MG63 (cell line): ENCODE results near the gene PDZD2. TPM values are rescaled to one million over a fixed set of nuclear protein-coding genes. Genes with fewer than 3 reads are reported as not detected.

Source experiments
- DNase-seq: peaks from one replicate; pipeline ENCODE4 v3.0.0-alpha.2; 2020
- H3K27me3 ChIP-seq: fragments of 250-450 bp; sonication (Bioruptor Pico); 2 replicates; pipeline ENCODE4 v1.5.1; 2020; ENCODE audit warnings: mild to moderate bottlenecking, moderate library complexity
- H3K36me3 ChIP-seq: fragments of 250-450 bp; sonication (Bioruptor Pico); 2 replicates; pipeline ENCODE4 v1.5.1; 2020; ENCODE audit warnings: mild to moderate bottlenecking, moderate library complexity
- H3K4me3 ChIP-seq: fragments of 250-450 bp; sonication (Bioruptor Pico); 2 replicates; pipeline ENCODE4 v1.5.1; 2020; ENCODE audit warnings: mild to moderate bottlenecking, moderate library complexity
- H3K9me3 ChIP-seq: fragments of 250-450 bp; sonication (Bioruptor Pico); 2 replicates; pipeline ENCODE4 v1.5.1; 2020; ENCODE audit warnings: mild to moderate bottlenecking, moderate library complexity
- total RNA-seq: library from RNA; depleted of rRNA; stranded (reverse); fragments of >200 nt; shearing (Covaris generic); gene quantifications from 2 replicates; pipeline ENCODE4 v1.2.3, GENCODE V29; 2014; ENCODE audit warnings: low replicate concordance

The PDZD2 gene
- total RNA-seq, 1 experiment from 2014 or later, result 0.13 TPM

DNA sequence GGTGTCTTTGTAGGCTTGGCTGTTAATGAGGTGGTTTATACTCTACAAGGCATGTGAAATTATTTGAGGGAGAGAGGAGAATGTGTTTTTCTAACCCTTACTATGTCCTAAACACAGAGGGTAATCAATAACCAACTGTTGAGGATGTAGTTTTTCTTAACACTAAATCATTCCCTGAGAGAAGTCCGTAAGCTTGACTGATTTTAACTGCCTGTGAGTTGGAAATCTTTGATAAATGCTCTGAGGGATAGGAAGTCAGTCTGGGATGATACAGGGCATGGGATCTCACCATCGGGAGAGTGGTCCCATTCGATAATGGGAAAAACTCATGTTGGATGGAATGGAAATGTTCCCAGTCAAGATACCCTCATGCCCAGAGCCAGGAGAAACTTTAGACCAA lies 249.6 kb downstream of the PDZD2 start:
- H3K4me3 ChIP-seq, result no peak overlapping the region
- no peaks in the 10 kb centered on the region for H3K9me3 ChIP-seq
- no peaks in the 10 kb centered on the region for H3K27me3 ChIP-seq
- DNase-seq, result no peak
- no peaks in the 10 kb centered on the region for H3K36me3 ChIP-seq

DNA sequence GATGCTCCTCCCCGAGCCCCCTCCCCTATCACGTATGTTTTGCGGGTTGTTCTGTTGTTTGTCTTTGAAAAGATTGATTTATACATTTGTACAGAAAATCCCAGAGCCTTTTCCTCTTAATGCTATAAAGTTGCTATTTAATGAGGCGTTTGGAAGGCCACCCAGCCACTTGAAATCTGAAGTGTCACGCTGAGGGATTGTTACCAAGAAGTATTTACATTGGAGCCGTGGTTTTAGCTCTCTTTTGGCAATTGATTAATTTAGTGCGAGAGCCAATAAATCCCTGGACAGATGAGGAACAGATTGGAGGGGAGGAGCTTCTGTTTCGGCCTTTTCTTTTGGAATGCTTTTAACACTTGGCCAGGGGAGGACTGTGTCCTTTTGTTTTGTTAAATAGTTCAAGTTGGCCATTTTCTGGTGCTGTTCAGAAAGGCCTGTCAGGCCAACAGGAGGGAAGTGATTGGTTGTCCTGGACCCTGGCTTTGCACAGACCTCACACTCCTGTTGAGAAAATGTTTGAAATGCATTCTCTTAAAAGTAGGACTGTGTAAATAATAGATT lies 250.2 kb downstream of the PDZD2 start:
- no peak for DNase-seq
- H3K9me3 ChIP-seq, result no peaks in the 10 kb centered on the region

DNA sequence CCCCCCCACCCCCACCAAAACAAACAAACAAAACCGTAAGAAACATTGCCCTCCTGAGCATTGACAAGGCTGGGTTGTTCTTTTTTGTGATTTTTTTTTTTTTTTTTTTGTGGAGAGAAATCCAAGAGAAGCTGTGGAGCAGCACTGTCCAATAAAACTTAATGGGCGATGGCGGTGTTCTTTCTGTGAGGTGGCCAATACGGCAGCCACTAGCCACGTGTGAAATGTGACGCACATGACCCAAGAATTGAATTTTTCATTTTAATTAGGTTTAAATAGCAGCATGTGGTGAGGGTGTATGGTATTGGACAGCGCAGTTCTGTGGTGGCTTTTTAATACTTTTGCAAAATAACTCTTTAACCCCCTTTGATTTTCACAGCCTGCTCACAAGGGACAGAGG lies 251.1 kb downstream of the PDZD2 start:
- no peak for DNase-seq
- no peak overlapping the region for H3K4me3 ChIP-seq

More for the DNA sequence above, 250.2 kb downstream of the PDZD2 start:
- no peaks in the 10 kb centered on the region for H3K36me3 ChIP-seq
- no peaks in the 10 kb centered on the region for H3K27me3 ChIP-seq
- no peak overlapping the region for H3K4me3 ChIP-seq

DNA sequence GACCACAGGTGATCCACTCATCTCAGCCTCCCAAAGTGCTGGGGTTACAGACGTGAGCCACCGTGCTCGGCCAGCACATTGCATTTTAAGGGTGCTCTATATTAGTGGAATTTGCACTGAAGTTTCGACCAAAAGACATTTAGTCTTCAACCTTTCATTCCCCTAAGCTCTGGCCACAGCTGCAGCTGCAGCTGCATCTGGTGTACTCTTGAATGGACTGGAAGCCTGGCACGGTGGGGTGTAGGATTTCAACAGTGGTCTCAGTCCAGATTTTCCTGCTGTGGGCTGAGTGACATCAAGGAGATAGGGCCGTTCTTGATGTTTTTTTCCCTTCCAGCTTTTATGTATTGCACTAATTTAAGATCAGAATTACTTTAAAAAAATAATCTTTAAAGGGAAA lies 255.2 kb downstream of the PDZD2 start:
- Histone ChIP-seq H3K36me3 (no peaks in the 10 kb centered on the region), H3K27me3 (no peaks in the 10 kb centered on the region), H3K4me3 (no peak overlapping the region), H3K9me3 (no peaks in the 10 kb centered on the region)
- DNase-seq, result no peak

More for the DNA sequence above, 251.1 kb downstream of the PDZD2 start:
- H3K9me3 ChIP-seq, result no peaks in the 10 kb centered on the region
- no peaks in the 10 kb centered on the region for H3K36me3 ChIP-seq
- H3K27me3 ChIP-seq, result no peaks in the 10 kb centered on the region

DNA sequence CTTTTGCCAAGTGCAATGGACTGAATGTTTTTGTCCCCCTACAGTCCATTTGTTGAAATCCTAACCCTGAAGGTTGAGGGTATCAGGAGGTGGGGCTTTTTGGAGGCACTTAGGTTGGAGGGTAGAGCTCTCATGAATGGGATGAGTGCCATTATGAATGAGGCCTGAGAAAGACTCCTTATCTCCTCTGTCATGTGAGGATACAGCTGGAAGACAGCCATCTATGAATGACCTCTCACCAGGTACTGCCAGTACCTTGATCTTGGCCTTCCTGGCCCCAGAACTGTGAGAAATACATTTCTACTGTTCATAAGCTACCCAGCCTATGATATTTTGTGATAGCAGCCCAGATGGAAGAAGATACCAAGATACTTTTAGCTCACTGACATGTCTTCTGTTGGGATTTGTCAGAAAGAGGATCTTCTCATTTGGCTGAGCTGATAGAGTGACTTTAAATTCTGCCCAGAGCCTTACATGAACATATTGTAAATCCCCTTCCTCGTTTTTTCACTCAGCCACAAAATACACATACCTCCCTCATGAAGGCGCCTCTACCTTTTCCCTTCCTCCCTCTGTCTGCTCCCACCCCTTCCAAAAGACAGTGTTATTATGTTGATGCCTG lies 256.4 kb downstream of the PDZD2 start:
- no peaks in the 10 kb centered on the region for H3K9me3 ChIP-seq
- no peaks in the 10 kb centered on the region for H3K36me3 ChIP-seq
- no peak overlapping the region for H3K4me3 ChIP-seq
- DNase-seq, result no peak
- H3K27me3 ChIP-seq, result no peaks in the 10 kb centered on the region

DNA sequence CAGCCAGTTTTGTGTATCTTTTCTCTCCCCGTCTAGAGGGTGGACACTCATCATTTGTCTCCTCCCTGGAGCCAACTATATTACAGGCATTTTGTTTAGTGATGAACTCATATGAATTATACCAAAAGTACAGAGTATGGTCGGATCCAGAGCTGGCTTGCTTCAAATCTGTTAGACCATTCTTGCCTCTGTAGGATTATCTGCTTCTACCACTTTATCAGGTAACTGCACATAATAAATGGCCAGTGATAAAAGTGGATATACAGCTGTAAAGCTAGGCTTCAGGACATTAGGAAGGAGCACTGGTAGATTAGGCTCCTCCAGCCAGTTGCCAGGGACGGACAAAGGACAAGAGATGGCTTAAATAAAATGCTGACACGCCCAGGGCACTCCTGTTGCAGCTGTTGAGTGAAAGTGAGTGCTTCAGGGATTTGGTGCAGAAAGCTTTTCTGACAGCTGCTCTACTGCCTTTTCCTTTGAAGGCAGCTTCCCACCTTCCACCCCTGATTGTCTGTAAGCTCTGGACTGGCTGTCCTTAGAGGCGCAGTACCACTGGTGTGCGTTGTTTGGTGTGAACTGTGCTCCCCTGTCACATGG lies 259.2 kb downstream of the PDZD2 start:
- Histone ChIP-seq H3K4me3 (no peak overlapping the region), H3K36me3 (no peaks in the 10 kb centered on the region), H3K9me3 (peaks cover 8% of the 10 kb centered on the region; the same call in 1 of the 2 replicates), H3K27me3 (no peaks in the 10 kb centered on the region)
- DNase-seq, result no peak

DNA sequence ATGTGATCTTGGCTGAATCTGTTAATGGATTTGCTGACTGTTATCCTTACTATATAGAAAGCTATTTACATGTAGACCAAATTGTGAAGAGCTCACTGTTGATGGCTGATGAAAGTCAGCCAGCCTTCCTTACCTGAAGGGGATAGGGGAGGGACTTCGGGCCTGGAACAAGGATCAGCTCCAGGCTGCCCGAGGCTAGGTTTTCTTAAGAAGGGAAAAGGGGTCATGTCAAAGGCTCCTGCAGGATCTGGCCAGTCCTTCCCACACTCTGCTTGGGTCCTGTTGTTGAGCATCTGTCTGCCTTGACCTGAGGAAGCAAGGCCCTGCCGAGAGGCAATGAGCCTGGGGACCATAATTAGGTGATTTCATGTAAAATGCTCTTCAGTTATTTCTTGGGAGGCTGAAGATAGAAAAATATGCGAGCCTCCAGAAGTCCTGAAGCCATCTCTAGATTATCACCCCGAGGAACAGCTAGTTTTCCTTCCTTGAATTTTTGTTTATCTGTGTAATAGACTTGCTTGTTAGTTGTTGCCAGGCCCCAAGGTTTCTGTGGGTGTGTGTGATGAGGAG lies 261.4 kb downstream of the PDZD2 start:
- Histone ChIP-seq H3K36me3 (no peaks in the 10 kb centered on the region), H3K27me3 (no peaks in the 10 kb centered on the region), H3K9me3 (peaks cover 8% of the 10 kb centered on the region; the same call in 1 of the 2 replicates), H3K4me3 (no peak overlapping the region)
- no peak for DNase-seq

DNA sequence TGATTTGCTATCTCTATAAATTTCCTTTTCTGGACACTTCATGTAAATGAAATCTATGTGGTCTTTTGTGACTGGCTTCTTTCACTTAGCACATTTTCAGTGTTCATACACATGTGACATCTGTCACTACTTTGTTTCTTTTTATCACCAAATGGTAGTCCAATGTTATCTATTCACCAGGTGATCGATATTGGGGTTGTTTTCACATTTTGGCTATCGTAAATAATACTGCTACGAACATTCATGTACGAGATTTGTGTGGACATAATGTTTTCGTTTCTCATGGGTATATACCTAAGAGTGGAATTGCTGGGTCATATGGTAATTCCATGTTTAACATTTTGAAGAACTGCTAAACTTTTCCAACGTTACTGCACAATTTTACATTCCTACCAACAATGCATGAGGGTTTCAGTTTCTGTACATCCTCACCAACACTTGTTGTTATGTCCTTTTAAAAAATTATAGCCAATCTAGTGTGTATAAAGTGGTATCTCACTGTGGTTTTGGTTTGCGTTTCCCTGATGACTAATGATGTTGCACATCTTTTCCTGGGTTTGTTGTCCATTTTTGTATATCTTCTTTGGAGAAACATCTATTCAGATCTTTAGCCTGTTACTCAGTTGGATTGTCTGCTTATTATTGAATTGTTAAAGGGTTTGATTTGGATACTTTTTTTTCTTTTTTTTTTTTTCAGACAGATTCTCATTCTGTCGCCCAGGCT lies 263.0 kb downstream of the PDZD2 start:
- H3K4me3 ChIP-seq, result no peak overlapping the region
- H3K27me3 ChIP-seq, result no peaks in the 10 kb centered on the region
- H3K9me3 ChIP-seq, result peaks cover 8% of the 10 kb centered on the region; the same call in 1 of the 2 replicates
- no peaks in the 10 kb centered on the region for H3K36me3 ChIP-seq
- DNase-seq, result no peak

DNA sequence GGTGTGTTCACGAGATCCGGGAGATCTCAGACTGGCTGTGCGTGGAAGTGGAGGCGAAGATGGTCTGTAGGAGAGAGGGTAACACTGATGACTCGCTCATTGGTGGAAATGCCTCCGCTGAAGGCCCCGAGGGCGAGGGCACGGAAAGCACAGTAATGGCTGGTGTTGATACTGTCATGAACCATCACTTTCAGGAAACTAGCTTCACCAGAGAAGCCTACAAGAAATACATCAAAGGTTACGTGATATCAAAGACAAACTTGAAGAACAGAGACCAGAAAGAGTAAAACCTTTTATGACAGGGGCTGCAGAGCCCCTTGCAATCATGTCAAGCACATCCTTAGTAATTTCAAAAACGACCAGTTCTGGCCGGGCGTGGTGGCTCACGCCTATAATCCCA lies 269.5 kb downstream of the PDZD2 start:
- H3K36me3 ChIP-seq, result no peaks in the 10 kb centered on the region

DNA sequence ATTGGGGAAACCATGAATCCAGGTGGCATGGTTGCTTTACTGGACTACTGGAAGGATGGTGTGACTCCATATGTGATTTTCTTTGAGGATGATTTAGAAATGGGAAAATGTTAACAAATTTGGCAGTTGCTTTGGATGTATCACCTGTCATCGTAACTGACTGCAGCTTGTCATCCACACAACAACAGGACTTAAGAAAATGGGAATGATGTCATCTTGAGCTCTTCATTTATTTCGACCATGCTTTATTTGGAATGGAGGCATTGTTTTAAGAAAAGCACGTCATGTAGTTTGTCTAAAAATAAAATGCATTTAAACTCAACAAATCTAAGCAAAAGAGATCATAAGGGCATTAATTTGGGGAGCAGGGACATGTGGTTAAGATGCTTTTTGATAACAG lies 270.1 kb downstream of the PDZD2 start:
- H3K4me3 ChIP-seq, result no peak overlapping the region
- no peaks in the 10 kb centered on the region for H3K36me3 ChIP-seq
- H3K27me3 ChIP-seq, result no peaks in the 10 kb centered on the region
- H3K9me3 ChIP-seq, result peaks cover 4% of the 10 kb centered on the region; the same call in 1 of the 2 replicates
- DNase-seq, result no peak

More for the DNA sequence above, 269.5 kb downstream of the PDZD2 start:
- H3K9me3 ChIP-seq, result peaks cover 4% of the 10 kb centered on the region; the same call in 1 of the 2 replicates
- no peaks in the 10 kb centered on the region for H3K27me3 ChIP-seq
- H3K4me3 ChIP-seq, result no peak overlapping the region
- no peak for DNase-seq

DNA sequence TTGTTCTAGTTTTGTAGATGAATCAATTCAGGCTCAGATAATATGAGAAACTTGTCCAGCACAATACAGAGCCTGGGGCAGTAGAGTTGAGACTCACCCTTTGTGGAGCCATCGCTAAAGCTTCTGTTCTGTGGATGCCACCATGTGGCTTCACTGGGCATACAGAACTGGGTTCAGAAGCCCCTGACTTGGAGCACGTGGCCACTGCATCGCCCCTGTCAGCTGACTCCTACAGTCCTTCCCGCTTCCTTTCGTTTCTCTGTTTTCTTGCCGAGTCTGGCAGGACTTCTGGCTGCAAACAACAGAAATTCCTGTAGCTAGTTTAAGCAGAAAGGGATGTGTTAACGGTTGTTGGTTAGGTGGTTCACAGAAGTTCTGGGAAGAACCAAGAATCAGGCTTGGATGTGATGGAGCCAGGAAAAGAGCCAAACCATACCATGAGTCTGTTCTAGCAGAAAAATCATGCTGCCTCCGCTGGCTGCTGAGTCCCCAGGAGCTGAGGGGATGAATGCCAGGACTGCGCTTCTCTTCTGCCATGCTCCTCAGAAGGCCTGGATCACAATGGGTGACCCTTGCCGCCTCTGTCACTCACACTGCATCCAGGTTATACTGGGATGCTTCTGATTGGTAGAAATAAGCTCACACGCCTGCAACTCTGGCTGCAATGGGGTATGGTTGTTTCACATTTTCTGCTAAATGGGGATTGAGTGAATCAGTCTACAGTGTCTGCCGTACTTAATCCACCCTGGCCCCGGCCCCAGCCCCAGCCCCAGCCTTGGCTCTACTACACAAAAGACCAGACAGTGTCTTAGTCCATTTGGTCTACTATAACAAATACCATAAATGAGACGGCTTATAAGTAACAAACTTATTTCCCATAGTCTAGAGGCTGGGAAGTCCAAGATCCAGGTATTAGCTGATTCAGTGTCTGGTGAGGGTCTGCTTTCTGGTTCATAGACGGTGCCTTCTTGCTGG lies 272.6 kb downstream of the PDZD2 start:
- DNase-seq, result peak; percentile 78
- Histone ChIP-seq H3K9me3 (peaks cover 4% of the 10 kb centered on the region; the same call in 1 of the 2 replicates), H3K4me3 (peak overlapping the region; percentile 8), H3K36me3 (no peaks in the 10 kb centered on the region), H3K27me3 (no peaks in the 10 kb centered on the region)

DNA sequence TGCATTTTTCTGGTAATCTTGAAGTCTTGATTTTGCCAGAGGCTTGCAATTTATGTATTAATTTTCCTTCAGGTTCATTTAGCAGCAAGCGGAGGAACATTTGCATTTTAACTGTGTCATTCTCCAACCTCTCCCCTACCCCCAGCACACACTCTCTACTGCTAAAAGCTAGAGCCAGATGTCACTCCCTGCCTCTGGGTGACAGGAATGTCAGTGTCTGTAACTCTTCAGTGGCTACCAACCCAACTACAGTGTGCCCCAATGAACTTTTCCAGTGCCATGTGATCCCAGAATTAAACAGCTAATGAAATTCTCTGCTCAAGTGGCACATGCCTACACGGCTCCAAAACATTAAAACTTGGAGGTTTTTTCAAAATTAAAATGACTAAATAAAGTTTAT lies 274.9 kb downstream of the PDZD2 start:
- no peak for DNase-seq
- Histone ChIP-seq H3K4me3 (no peak overlapping the region), H3K9me3 (peaks cover 4% of the 10 kb centered on the region; the same call in 1 of the 2 replicates), H3K36me3 (no peaks in the 10 kb centered on the region), H3K27me3 (no peaks in the 10 kb centered on the region)

DNA sequence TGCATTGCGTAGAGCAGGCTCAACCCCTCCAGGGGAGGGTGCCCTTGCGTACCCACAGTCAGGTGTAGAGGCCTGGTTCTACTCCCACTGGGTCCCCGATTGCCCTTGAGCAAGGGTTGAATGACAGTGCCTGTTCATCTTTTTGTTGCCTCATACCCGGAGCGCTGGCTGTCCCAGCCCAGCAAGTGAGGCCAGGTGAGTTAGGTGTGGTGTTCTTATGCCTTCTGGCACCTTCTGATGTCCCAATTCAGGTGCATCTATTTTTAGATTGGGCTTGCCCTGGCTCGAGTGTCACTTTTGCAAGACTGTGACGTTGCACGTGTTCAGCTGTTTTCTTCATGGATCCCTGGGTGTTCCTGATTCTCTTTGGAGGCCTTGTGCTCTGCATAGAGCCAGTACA lies 277.4 kb downstream of the PDZD2 start:
- H3K9me3 ChIP-seq, result peaks cover 4% of the 10 kb centered on the region; the same call in 1 of the 2 replicates
- no peak for DNase-seq
- no peak overlapping the region for H3K4me3 ChIP-seq
- no peaks in the 10 kb centered on the region for H3K27me3 ChIP-seq
- no peaks in the 10 kb centered on the region for H3K36me3 ChIP-seq

DNA sequence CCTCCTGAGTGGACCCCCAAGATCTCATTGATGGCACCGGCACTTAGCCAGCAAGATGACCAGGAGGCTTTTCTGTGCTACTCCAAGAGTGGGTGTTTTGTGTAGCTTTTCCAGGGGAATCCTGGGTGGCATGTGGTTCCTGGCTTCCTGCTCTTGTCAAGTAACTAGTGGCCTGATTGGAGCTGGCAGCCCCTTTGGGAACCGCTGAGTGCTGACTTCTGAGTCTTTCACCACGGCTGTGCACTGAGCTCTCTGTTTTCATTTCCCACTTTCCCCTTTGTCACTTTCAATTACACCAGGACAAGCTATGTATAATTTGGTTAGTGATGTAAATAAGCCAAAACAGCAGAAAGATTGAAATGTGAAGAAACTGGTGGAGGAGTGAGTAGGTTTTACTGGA lies 279.8 kb downstream of the PDZD2 start:
- DNase-seq, result no peak
- Histone ChIP-seq H3K27me3 (no peaks in the 10 kb centered on the region), H3K9me3 (no peaks in the 10 kb centered on the region), H3K36me3 (no peaks in the 10 kb centered on the region), H3K4me3 (no peak overlapping the region)

DNA sequence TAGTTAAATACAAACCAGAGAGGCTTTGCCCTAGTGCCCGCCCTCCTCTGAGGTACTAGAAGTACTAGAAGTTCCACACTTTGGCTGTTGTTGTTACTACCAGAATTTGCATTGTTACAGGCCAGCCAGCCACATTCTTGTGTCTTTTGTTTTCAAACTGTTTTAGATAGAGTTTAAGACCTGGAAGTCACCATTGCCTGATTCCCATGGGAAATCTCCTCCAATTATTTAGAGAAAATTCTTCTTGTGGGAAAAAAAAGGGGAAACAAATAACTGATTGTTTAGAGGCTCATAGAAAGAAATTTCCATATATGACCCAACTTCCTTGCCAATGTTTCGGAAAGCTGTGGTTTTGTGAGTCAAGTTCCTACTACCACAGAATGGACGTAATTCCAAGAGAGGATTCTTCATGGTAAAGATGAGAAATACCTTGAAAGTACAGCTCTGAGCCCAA lies 282.9 kb downstream of the PDZD2 start:
- no peak for DNase-seq
- no peaks in the 10 kb centered on the region for H3K36me3 ChIP-seq
- no peaks in the 10 kb centered on the region for H3K9me3 ChIP-seq
- no peak overlapping the region for H3K4me3 ChIP-seq
- H3K27me3 ChIP-seq, result no peaks in the 10 kb centered on the region

DNA sequence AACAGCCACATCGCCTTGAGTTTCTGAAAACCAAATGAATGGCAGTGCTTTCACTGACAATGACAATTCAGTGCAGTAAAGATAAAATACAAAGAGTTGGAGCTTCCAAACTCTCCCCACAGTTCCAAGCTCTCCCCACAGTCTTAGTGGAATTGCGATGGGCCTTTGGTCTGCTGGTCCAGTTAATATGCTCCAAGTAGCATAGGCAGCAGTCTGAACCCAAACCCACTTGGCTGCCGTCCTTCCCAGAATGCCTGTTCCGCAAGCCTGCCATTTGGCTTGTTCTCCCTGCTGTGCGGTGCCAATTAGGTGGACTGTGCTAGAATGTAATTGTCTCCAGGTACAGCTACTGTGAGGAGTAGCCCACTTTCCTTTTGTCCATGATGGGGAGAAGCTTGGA lies 285.1 kb downstream of the PDZD2 start:
- no peak for DNase-seq
- H3K9me3 ChIP-seq, result no peaks in the 10 kb centered on the region
- H3K27me3 ChIP-seq, result no peaks in the 10 kb centered on the region
- no peak overlapping the region for H3K4me3 ChIP-seq
- no peaks in the 10 kb centered on the region for H3K36me3 ChIP-seq
